Measurements from ENCODE around the gene GPR37L1. TPM values are rescaled to one million over a fixed set of nuclear protein-coding genes. Genes with fewer than 3 reads are reported as not detected.

The GPR37L1 gene
- total RNA-seq, 1 experiment from 2014 or later = 0.12 TPM

DNA sequence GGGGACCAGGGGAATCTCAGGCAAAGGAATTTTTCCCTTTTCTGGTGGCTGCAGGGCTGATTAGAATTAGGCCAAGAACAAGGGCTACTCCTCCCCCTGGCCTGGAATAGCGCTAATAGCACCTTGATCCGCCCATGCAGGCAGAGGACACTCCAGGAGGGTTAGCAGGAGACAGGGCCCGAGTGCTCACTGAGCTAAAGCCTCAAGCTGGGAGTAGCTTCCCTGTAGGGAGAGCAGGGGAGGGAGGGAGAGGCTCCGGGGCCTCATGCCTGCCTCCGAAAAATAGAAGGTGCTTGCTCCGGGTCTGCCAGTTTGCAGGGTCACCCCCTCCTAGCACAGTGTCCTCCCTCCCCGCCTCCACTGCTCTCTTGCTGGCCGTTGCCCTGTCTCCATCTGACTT, 33.9 kb downstream of the GPR37L1 start:
- TF ChIP-seq, protein P1, sequence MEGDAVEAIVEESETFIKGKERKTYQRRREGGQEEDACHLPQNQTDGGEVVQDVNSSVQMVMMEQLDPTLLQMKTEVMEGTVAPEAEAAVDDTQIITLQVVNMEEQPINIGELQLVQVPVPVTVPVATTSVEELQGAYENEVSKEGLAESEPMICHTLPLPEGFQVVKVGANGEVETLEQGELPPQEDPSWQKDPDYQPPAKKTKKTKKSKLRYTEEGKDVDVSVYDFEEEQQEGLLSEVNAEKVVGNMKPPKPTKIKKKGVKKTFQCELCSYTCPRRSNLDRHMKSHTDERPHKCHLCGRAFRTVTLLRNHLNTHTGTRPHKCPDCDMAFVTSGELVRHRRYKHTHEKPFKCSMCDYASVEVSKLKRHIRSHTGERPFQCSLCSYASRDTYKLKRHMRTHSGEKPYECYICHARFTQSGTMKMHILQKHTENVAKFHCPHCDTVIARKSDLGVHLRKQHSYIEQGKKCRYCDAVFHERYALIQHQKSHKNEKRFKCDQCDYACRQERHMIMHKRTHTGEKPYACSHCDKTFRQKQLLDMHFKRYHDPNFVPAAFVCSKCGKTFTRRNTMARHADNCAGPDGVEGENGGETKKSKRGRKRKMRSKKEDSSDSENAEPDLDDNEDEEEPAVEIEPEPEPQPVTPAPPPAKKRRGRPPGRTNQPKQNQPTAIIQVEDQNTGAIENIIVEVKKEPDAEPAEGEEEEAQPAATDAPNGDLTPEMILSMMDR (IDR thresholded peaks at IDR 0.05; ENCODE audit: unreplicated experiment) = no peak
- no TSS peak for BruUV-seq (replicated peaks)
- H3K36me3 Mint-ChIP-seq (ENCODE audit: insufficient read depth, unreplicated experiment) = no peaks in the 10 kb centered on the region
- CTCF ChIA-PET = interaction anchor here (0.9 to 1.3 kb wide), 2 partner anchors 9 to 261 kb away, joined by 3 to 6 read pairs; no protein-coding TSS in a partner anchor
- no peaks in the 10 kb centered on the region for H3K9me3 Mint-ChIP-seq (ENCODE audit: low read depth, unreplicated experiment)
- DNase-seq = no peak
- intact Hi-C loops (cut with micrococcal nuclease; ENCODE audit: unreplicated experiment) = no loop called here
- H3K4me1 Mint-ChIP-seq (ENCODE audit: low read depth, unreplicated experiment) = peaks cover 17% of the 10 kb centered on the region
- no peak overlapping the region for H3K4me3 Mint-ChIP-seq (ENCODE audit: low read depth, unreplicated experiment)
- H3K27ac Mint-ChIP-seq (ENCODE audit: unreplicated experiment) = no peak overlapping the region
- H3K27me3 Mint-ChIP-seq (ENCODE audit: unreplicated experiment) = peaks cover 19% of the 10 kb centered on the region

DNA sequence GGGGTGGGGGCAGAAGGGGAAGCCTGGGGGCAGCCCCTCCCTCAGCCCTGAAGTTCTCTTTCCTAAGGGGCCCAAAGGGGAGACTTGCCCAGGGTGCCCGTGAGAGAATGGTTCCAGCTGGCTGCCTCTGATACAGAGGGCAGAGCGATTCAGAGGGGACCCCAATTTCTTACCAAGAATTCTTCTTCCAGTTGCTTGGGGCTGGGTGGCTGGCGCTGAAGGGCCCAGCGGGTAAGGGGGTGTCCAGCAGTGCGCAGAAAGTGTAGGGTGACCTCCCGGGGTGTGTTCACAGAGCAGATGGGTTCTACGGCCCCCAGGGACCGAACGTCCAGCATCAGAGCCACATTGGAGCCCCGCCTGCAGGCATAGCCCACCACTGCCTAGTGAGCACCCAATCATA, 35.2 kb downstream of the GPR37L1 start:
- intact Hi-C loops (cut with micrococcal nuclease; ENCODE audit: unreplicated experiment) = no loop called here
- Mint-ChIP-seq H3K4me3 (ENCODE audit: low read depth, unreplicated experiment) (no peak overlapping the region), H3K27me3 (ENCODE audit: unreplicated experiment) (peaks cover 18% of the 10 kb centered on the region), H3K36me3 (ENCODE audit: insufficient read depth, unreplicated experiment) (no peaks in the 10 kb centered on the region), H3K9me3 (ENCODE audit: low read depth, unreplicated experiment) (no peaks in the 10 kb centered on the region), H3K4me1 (ENCODE audit: low read depth, unreplicated experiment) (peaks cover 17% of the 10 kb centered on the region), H3K27ac (ENCODE audit: unreplicated experiment) (no peak overlapping the region)
- TF ChIP-seq, protein P1 (IDR thresholded peaks at IDR 0.05; ENCODE audit: unreplicated experiment) = no peak
- no TSS peak for BruUV-seq (replicated peaks)
- CTCF ChIA-PET = no interaction called here
- no peak for DNase-seq

DNA sequence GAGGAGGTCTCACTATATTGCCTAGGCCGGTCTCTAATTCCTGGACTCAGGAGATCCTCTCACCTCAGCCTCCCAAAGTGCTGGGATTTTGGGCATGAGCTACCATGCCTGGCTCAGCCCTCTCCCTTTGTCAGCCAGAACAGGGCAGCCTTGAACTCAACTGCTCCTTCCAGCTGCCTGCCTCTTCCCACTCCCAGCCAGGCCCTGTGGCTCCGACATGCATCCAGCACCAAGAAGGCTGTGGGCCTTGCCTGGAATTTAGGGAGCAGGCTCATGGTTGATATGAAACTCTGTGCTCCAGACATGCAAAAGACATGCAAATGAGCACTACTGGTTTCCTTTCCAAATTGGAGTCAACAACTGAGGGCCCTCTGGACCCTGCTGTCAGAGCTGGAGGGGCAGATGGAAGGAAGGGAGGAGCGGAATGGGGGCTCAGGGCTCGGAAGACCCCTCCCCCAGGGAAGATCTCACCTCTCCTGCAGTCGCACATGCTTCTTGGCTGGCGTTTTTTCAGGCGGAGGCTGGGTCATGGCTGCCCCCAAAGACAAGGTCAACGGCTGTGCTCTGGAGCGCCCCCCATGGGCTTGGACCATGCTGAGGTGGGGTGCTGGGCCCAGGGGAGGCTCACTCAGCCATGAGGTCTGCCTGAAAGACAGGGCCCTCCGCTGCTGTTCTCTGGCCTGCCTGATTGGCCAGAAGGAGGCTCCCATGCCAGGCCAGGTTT, 36.3 kb downstream of the GPR37L1 start:
- no peaks in the 10 kb centered on the region for H3K36me3 Mint-ChIP-seq (ENCODE audit: insufficient read depth, unreplicated experiment)
- BruUV-seq (replicated peaks) = no TSS peak
- DNase-seq = no peak
- CTCF ChIA-PET = interaction anchor here (0.7 kb wide), 2 partner anchors 23 to 549 kb away, joined by 4 read pairs; no protein-coding TSS in a partner anchor
- H3K4me1 Mint-ChIP-seq (ENCODE audit: low read depth, unreplicated experiment) = peaks cover 17% of the 10 kb centered on the region
- H3K4me3 Mint-ChIP-seq (ENCODE audit: low read depth, unreplicated experiment) = no peak overlapping the region
- intact Hi-C loops (cut with micrococcal nuclease; ENCODE audit: unreplicated experiment) = no loop called here
- no peaks in the 10 kb centered on the region for H3K9me3 Mint-ChIP-seq (ENCODE audit: low read depth, unreplicated experiment)
- no peak overlapping the region for H3K27ac Mint-ChIP-seq (ENCODE audit: unreplicated experiment)
- TF ChIP-seq, protein P1 (IDR thresholded peaks at IDR 0.05; ENCODE audit: unreplicated experiment) = no peak
- H3K27me3 Mint-ChIP-seq (ENCODE audit: unreplicated experiment) = peaks cover 21% of the 10 kb centered on the region

DNA sequence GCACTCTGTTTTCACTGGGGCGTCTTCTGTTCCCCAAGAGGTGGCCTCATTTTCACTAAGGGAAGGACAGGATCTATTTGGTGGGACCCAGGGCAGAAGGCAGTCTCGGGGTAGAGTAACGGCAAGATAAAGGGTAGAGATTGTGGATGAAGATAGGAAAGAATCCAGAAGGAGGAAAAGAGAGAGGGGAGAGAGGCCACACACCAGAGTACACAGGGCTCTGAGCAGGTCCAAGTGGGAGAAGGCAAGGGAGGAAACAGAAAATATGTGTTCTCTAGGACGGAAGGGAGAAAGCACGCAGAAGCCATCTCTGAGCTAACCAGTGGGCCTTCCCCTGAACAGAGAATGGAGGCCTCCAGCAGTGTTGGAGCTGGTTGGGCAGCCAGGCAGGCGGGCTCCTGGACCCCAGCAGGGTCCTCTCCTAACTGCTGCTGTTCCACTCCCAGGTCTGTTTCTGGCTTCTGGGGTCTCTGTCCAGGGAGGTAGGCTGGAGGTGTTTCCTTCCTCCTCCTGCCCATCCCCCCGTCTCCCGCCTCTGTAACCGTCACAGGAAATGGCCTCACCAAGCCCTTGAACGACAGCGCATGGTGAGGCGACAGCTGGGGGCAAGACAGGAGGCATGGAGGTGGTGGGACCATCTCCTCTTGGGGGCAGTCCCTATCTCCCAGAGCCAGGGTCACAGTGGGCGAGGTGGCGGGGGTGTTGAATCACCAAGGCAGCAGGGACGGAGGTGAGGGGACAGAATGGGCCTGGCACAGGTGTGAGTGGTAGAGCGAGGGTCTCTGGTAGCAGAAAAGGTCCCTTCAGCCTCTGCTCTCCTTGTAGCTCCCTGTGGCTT, 37.0 kb downstream of the GPR37L1 start:
- TF ChIP-seq, protein P1 (IDR thresholded peaks at IDR 0.05; ENCODE audit: unreplicated experiment) = no peak
- Mint-ChIP-seq H3K27me3 (ENCODE audit: unreplicated experiment) (peaks cover 29% of the 10 kb centered on the region), H3K4me3 (ENCODE audit: low read depth, unreplicated experiment) (no peak overlapping the region), H3K36me3 (ENCODE audit: insufficient read depth, unreplicated experiment) (no peaks in the 10 kb centered on the region), H3K9me3 (ENCODE audit: low read depth, unreplicated experiment) (no peaks in the 10 kb centered on the region), H3K4me1 (ENCODE audit: low read depth, unreplicated experiment) (peaks cover 11% of the 10 kb centered on the region), H3K27ac (ENCODE audit: unreplicated experiment) (no peak overlapping the region)
- CTCF ChIA-PET = interaction anchor here (0.5 kb wide), 1 partner anchor 59 kb away, joined by 3 read pairs; no protein-coding TSS in a partner anchor
- DNase-seq = no peak
- no TSS peak for BruUV-seq (replicated peaks)
- intact Hi-C loops (cut with micrococcal nuclease; ENCODE audit: unreplicated experiment) = no loop called here
